ENCODE data around the gene STX11. TPM values are rescaled to one million over a fixed set of nuclear protein-coding genes. Genes with fewer than 3 reads are reported as not detected.

STX11 gene
- total RNA-seq, 5 donors from 2014 or later (not counting 1 experiment from before 2014, with no cell fraction given) = 4.3 to 12.6 (median 10.7) TPM

- Histone ChIP-seq H3K27me3 (replicated peaks in 1 of 2; ENCODE audit: control insufficient read depth in 2 of 2, extremely low read depth in 1 of 2, insufficient read depth in 2 of 2, low read length in 1 of 2) (no peaks in the 10 kb centered on the region), H3K4me1 (ENCODE audit: control insufficient read depth in 1 of 2, extremely low read depth in 1 of 2, insufficient read depth in 2 of 2, low read length in 2 of 2) (no peaks in the 10 kb centered on the region), H3K4me3 (ENCODE audit: control insufficient read depth in 1 of 2, extremely low read depth in 1 of 2, low read length in 1 of 2) (no peak overlapping the region), H3K9me3 (no peaks in the 10 kb centered on the region), H3K27ac (ENCODE audit: low read length) (no peak overlapping the region), H3K36me3 (ENCODE audit: control insufficient read depth in 2 of 2, extremely low read depth in 1 of 2, insufficient read depth in 1 of 2, low read length in 1 of 2) (no peaks in the 10 kb centered on the region)
- Mint-ChIP-seq H3K27ac (no peak overlapping the region), H3K36me3 (peaks cover 49% of the 10 kb centered on the region), H3K27me3 (no peaks in the 10 kb centered on the region), H3K9me3 (no peaks in the 10 kb centered on the region), H3K4me1 (no peaks in the 10 kb centered on the region), H3K4me3 (no peak overlapping the region)
- DNase-seq (no peak), ATAC-seq (replicated peaks in 1 of 4) (no peak)
- ChIA-PET POLR2A (interaction anchor here in 1 of 2 donors (1.0 kb wide), 1 partner anchor 8 kb away, joined by 6 read pairs; no protein-coding TSS in a partner anchor), CTCF (interaction anchor here in 1 of 2 donors (0.6 kb wide), 1 partner anchor 1766 kb away, joined by 6 read pairs; no protein-coding TSS in a partner anchor)
- 100% methylated on average over 1 of the region's 2 CpGs for WGBS (ENCODE audit: insufficient coverage)
Observed at GRCh38 chr6:144170044-144170443, 19.7 kb downstream of the STX11 start.

GRCh38 chr6:144171406-144171805 is 21.1 kb downstream of the STX11 start:
- Mint-ChIP-seq H3K4me1 (no peaks in the 10 kb centered on the region), H3K4me3 (no peak overlapping the region), H3K36me3 (peaks cover 49% of the 10 kb centered on the region), H3K9me3 (no peaks in the 10 kb centered on the region), H3K27ac (no peak overlapping the region), H3K27me3 (no peaks in the 10 kb centered on the region)
- H3K36me3 ChIP-seq (ENCODE audit: control insufficient read depth in 2 of 2, extremely low read depth in 1 of 2, insufficient read depth in 1 of 2, low read length in 1 of 2) = no peaks in the 10 kb centered on the region
- no peak overlapping the region for H3K4me3 ChIP-seq (ENCODE audit: control insufficient read depth in 1 of 2, extremely low read depth in 1 of 2, low read length in 1 of 2)
- no peaks in the 10 kb centered on the region for H3K4me1 ChIP-seq (ENCODE audit: control insufficient read depth in 1 of 2, extremely low read depth in 1 of 2, insufficient read depth in 2 of 2, low read length in 2 of 2)
- H3K27me3 ChIP-seq (replicated peaks in 1 of 2; ENCODE audit: control insufficient read depth in 2 of 2, extremely low read depth in 1 of 2, insufficient read depth in 2 of 2, low read length in 1 of 2) = no peaks in the 10 kb centered on the region
- POLR2A ChIA-PET = interaction anchor here in 1 of 2 donors (0.7 kb wide), 1 partner anchor 1585 kb away, joined by 4 read pairs; no protein-coding TSS in a partner anchor
- CTCF ChIA-PET = no interaction called here
- WGBS (ENCODE audit: insufficient coverage) = no CpG with 5 or more reads among the region's 3 CpGs
- DNase-seq (no peak), ATAC-seq (replicated peaks in 1 of 4) (no peak)
- H3K9me3 ChIP-seq = no peaks in the 10 kb centered on the region
- no peak overlapping the region for H3K27ac ChIP-seq (ENCODE audit: low read length)

GRCh38 chr6:144174006-144174405 is 23.7 kb downstream of the STX11 start:
- DNase-seq (no peak), ATAC-seq (replicated peaks in 1 of 4) (no peak)
- Histone ChIP-seq H3K27ac (ENCODE audit: low read length) (no peak overlapping the region), H3K36me3 (ENCODE audit: control insufficient read depth in 2 of 2, extremely low read depth in 1 of 2, insufficient read depth in 1 of 2, low read length in 1 of 2) (no peaks in the 10 kb centered on the region), H3K4me1 (ENCODE audit: control insufficient read depth in 1 of 2, extremely low read depth in 1 of 2, insufficient read depth in 2 of 2, low read length in 2 of 2) (no peaks in the 10 kb centered on the region), H3K27me3 (replicated peaks in 1 of 2; ENCODE audit: control insufficient read depth in 2 of 2, extremely low read depth in 1 of 2, insufficient read depth in 2 of 2, low read length in 1 of 2) (no peaks in the 10 kb centered on the region), H3K9me3 (no peaks in the 10 kb centered on the region), H3K4me3 (ENCODE audit: control insufficient read depth in 1 of 2, extremely low read depth in 1 of 2, low read length in 1 of 2) (no peak overlapping the region)
- POLR2A ChIA-PET = interaction anchor here in 1 of 2 donors (0.5 to 0.6 kb wide), 2 partner anchors 80 to 173 kb away, joined by 6 read pairs; no protein-coding TSS in a partner anchor
- Mint-ChIP-seq H3K27ac (no peak overlapping the region), H3K9me3 (no peaks in the 10 kb centered on the region), H3K4me3 (no peak overlapping the region), H3K4me1 (peaks cover 5 to 12% (median 12%) of the 10 kb centered on the region in 3 donors), H3K27me3 (no peaks in the 10 kb centered on the region), H3K36me3 (peaks cover 45% of the 10 kb centered on the region)
- CTCF ChIA-PET = interaction anchor here in 1 of 2 donors (0.6 kb wide), 1 partner anchor 384 kb away, joined by 3 read pairs; no protein-coding TSS in a partner anchor
- 100% methylated on average over 1 of the region's 5 CpGs for WGBS (ENCODE audit: insufficient coverage)

- DNase-seq (no peak), ATAC-seq (replicated peaks in 1 of 4) (no peak)
- Mint-ChIP-seq H3K27me3 (no peaks in the 10 kb centered on the region), H3K36me3 (peaks cover 28% of the 10 kb centered on the region), H3K4me3 (no peak overlapping the region), H3K4me1 (peaks cover 17 to 31% (median 20%) of the 10 kb centered on the region in 3 donors), H3K27ac (no peak overlapping the region), H3K9me3 (no peaks in the 10 kb centered on the region)
- Histone ChIP-seq H3K27me3 (replicated peaks in 1 of 2; ENCODE audit: control insufficient read depth in 2 of 2, extremely low read depth in 1 of 2, insufficient read depth in 2 of 2, low read length in 1 of 2) (no peaks in the 10 kb centered on the region), H3K9me3 (no peaks in the 10 kb centered on the region), H3K36me3 (ENCODE audit: control insufficient read depth in 2 of 2, extremely low read depth in 1 of 2, insufficient read depth in 1 of 2, low read length in 1 of 2) (no peaks in the 10 kb centered on the region), H3K4me3 (ENCODE audit: control insufficient read depth in 1 of 2, extremely low read depth in 1 of 2, low read length in 1 of 2) (no peak overlapping the region), H3K4me1 (ENCODE audit: control insufficient read depth in 1 of 2, extremely low read depth in 1 of 2, insufficient read depth in 2 of 2, low read length in 2 of 2) (peaks cover 0 to 4% of the 10 kb centered on the region in 2 experiments), H3K27ac (ENCODE audit: low read length) (no peak overlapping the region)
- CTCF ChIA-PET = no interaction called here
- POLR2A ChIA-PET = no interaction called here
- no CpG with 5 or more reads among the region's 5 CpGs for WGBS (ENCODE audit: insufficient coverage)
Observed at GRCh38 chr6:144176043-144176442, 25.7 kb downstream of the STX11 start.

- Mint-ChIP-seq H3K4me3 (no peak overlapping the region), H3K9me3 (peaks cover 0 to 4% (median 0%) of the 10 kb centered on the region in 3 donors), H3K4me1 (peaks cover 17 to 31% (median 20%) of the 10 kb centered on the region in 3 donors), H3K27ac (no peak overlapping the region), H3K27me3 (no peaks in the 10 kb centered on the region), H3K36me3 (peaks cover 18% of the 10 kb centered on the region)
- WGBS (ENCODE audit: insufficient coverage) = 100% methylated on average over 1 of the region's 3 CpGs
- Histone ChIP-seq H3K27me3 (replicated peaks in 1 of 2; ENCODE audit: control insufficient read depth in 2 of 2, extremely low read depth in 1 of 2, insufficient read depth in 2 of 2, low read length in 1 of 2) (no peaks in the 10 kb centered on the region), H3K36me3 (ENCODE audit: control insufficient read depth in 2 of 2, extremely low read depth in 1 of 2, insufficient read depth in 1 of 2, low read length in 1 of 2) (no peaks in the 10 kb centered on the region), H3K27ac (ENCODE audit: low read length) (no peak overlapping the region), H3K9me3 (no peaks in the 10 kb centered on the region), H3K4me1 (ENCODE audit: control insufficient read depth in 1 of 2, extremely low read depth in 1 of 2, insufficient read depth in 2 of 2, low read length in 2 of 2) (peaks cover 0 to 4% of the 10 kb centered on the region in 2 experiments), H3K4me3 (ENCODE audit: control insufficient read depth in 1 of 2, extremely low read depth in 1 of 2, low read length in 1 of 2) (no peak overlapping the region)
- POLR2A ChIA-PET = interaction anchor here in 1 of 2 donors (0.6 to 1.4 kb wide), 2 partner anchors 8 to 38 kb away, joined by 4 to 6 read pairs; no protein-coding TSS in a partner anchor
- DNase-seq = no peak
- no peak for ATAC-seq (replicated peaks in 1 of 4)
- CTCF ChIA-PET = no interaction called here
Observed at GRCh38 chr6:144177726-144178125, 27.4 kb downstream of the STX11 start.

- 33% methylated on average over 1 of the region's 3 CpGs for WGBS (ENCODE audit: insufficient coverage)
- Mint-ChIP-seq H3K9me3 (peaks cover 0 to 5% (median 0%) of the 10 kb centered on the region in 3 donors), H3K4me3 (no peak overlapping the region), H3K27ac (no peak overlapping the region), H3K4me1 (peaks cover 17 to 31% (median 20%) of the 10 kb centered on the region in 3 donors), H3K27me3 (no peaks in the 10 kb centered on the region), H3K36me3 (peaks cover 15% of the 10 kb centered on the region)
- peaks cover 0 to 4% of the 10 kb centered on the region in 2 experiments for H3K4me1 ChIP-seq (ENCODE audit: control insufficient read depth in 1 of 2, extremely low read depth in 1 of 2, insufficient read depth in 2 of 2, low read length in 2 of 2)
- no peaks in the 10 kb centered on the region for H3K9me3 ChIP-seq
- H3K27ac ChIP-seq (ENCODE audit: low read length) = no peak overlapping the region
- DNase-seq (no peak), ATAC-seq (replicated peaks in 1 of 4) (no peak)
- CTCF ChIA-PET = no interaction called here
- H3K27me3 ChIP-seq (replicated peaks in 1 of 2; ENCODE audit: control insufficient read depth in 2 of 2, extremely low read depth in 1 of 2, insufficient read depth in 2 of 2, low read length in 1 of 2) = no peaks in the 10 kb centered on the region
- POLR2A ChIA-PET = interaction anchor here in 1 of 2 donors (1.4 kb wide), 1 partner anchor 8 kb away, joined by 6 read pairs; no protein-coding TSS in a partner anchor
- no peak overlapping the region for H3K4me3 ChIP-seq (ENCODE audit: control insufficient read depth in 1 of 2, extremely low read depth in 1 of 2, low read length in 1 of 2)
- H3K36me3 ChIP-seq (ENCODE audit: control insufficient read depth in 2 of 2, extremely low read depth in 1 of 2, insufficient read depth in 1 of 2, low read length in 1 of 2) = no peaks in the 10 kb centered on the region
Observed at GRCh38 chr6:144178323-144178722, 28.0 kb downstream of the STX11 start.

Data from T-cell (primary cell).